A549 treated with GW870086 at 1 μM for 4 hours (cell line): ENCODE data around the gene TSSK3. TPM values are rescaled to one million over a fixed set of nuclear protein-coding genes. Genes with fewer than 3 reads are reported as not detected.

Experiments used
- total RNA-seq: library from RNA; stranded (reverse); fragments of 200-300 nt; extraction: Qiagen RNA extraction; gene quantifications from 5 replicates; pipeline ENCODE4 v1.2.3, GENCODE V29; 2022; ENCODE audit warnings: low read depth

The TSSK3 gene
- total RNA-seq: 0.14 TPM in 1 of 5 replicates, not detected in the others

GRCh38 chr1:32362474-32363313 is at the start of gene TSSK3, which contains the start of gene FAM229A:
Gene TSSK3 (plus strand): TSS chr1:32362539. CDS start chr1:32362702, 163 bp downstream.
Gene FAM229A (minus strand): TSS chr1:32362485. CDS start chr1:32362091, 394 bp downstream.

GRCh38 chr1:32335790-32336590 is 26.3 kb upstream of the TSSK3 start, which contains the start of gene MARCKSL1:
Gene MARCKSL1 (minus strand): TSS chr1:32336233. CDS start chr1:32336033, 200 bp downstream.

GRCh38 chr1:32394141-32394889 is 32.0 kb downstream of the TSSK3 start, which contains the start of gene BSDC1:
Gene BSDC1 (minus strand): TSS chr1:32394441. CDS start chr1:32394414, 27 bp downstream.

Other genes with a start within 250 kb of the TSSK3 start
- gene TXLNA, start 182.9 kb upstream of the TSSK3 start, total RNA-seq: 26.1 to 30.7 TPM (median 27.5 TPM) in 5 replicates
- 1.1 to 2.1 TPM (median 1.3 TPM) in 5 replicates for gene CCDC28B, start 161.9 kb upstream of the TSSK3 start, total RNA-seq
- gene IQCC, start 156.9 kb upstream of the TSSK3 start, total RNA-seq: 1.7 to 2.1 TPM (median 2.0 TPM) in 5 replicates
- gene DCDC2B, start 153.4 kb upstream of the TSSK3 start, total RNA-seq: not detected in 5 replicates
- gene TMEM234, start 140.2 kb upstream of the TSSK3 start, total RNA-seq: 6.6 to 9.4 TPM (median 7.4 TPM) in 5 replicates
- gene EIF3I, start 140.1 kb upstream of the TSSK3 start, total RNA-seq: 269 to 289 TPM (median 275 TPM) in 5 replicates
- gene FAM167B, start 115.3 kb upstream of the TSSK3 start, total RNA-seq: 0.32 to 0.75 TPM (median 0.38 TPM) in 5 replicates
- gene LCK, start 111.3 kb upstream of the TSSK3 start, total RNA-seq: 0.06 TPM in 1 of 5 replicates, not detected in the others
- gene HDAC1, start 70.5 kb upstream of the TSSK3 start, total RNA-seq: 50.9 to 56.2 TPM (median 54.5 TPM) in 5 replicates
- 57.0 to 70.3 TPM (median 65.5 TPM) in 5 replicates for gene MARCKSL1, start 26.3 kb upstream of the TSSK3 start, total RNA-seq
- 2.7 to 4.6 TPM (median 3.3 TPM) in 5 replicates for gene FAM229A, start 54 bp upstream of the TSSK3 start, total RNA-seq
- 17.8 to 20.3 TPM (median 19.8 TPM) in 5 replicates for gene BSDC1, start 31.9 kb downstream of the TSSK3 start, total RNA-seq
- gene ZBTB8B, start 102.5 kb downstream of the TSSK3 start, total RNA-seq: 0.02 TPM in 1 of 5 replicates, not detected in the others
- 3.0 to 4.1 TPM (median 3.4 TPM) in 5 replicates for gene ZBTB8A, start 176.9 kb downstream of the TSSK3 start, total RNA-seq